ENCODE data around the gene DCAF6.

DCAF6 gene

DNA sequence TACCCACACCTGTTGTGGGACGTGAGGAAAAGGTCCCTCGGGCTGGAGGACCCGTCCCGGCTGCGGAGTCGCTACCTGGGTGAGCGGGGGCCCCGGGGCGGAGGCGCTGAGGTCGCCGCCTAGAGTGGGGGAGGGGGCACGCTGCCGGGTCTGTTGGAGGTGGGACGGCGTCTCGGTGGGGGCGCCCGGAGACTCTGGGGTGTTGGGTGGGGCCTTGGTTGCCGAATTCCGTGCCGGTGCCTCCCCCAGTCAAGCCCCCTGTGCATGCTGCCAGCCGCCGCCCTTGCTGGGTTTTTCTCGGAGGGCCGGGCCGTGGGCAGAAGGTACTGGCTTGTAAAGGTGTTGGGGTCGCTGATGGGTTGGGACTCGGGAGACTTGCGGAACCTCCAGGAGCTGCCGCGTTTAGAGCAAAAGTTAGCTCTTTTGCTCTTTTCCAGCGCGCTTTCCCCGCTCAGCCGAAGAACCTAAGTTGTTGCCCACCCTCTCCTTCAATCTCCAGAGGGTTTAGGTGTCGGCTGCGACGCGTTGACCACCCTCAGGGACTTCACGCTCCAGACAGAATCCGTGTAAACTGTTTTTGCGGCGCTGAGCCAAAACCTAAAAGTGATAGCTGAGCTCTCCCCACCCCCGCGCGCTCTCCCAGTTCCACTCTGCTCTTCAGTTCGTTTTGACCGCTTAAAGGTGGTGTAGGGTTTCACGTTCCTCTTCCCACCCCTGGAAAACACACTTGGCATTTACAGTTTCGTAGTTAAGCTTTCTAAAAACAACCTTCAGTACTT, 636 bp downstream of the DCAF6 start, which contains the start of gene MPC2:
MPC2 (minus strand) TSS at position 143 of the 779 bp plus-strand sequence. CDS start 1,231 bp downstream, outside the sequence.
- Histone ChIP-seq H3K9ac (ENCODE audit: insufficient read length) (peak within 1 kb of the TSS; percentile 95), H3K9me3 (ENCODE audit: low read depth, low read length) (no peaks in the 10 kb centered on the region), H3K36me3 (ENCODE audit: insufficient read depth, low read length) (no peaks in the 10 kb centered on the region), H3K27ac (peak within 1 kb of the TSS; percentile 96), H3K4me3 (peak within 1 kb of the TSS; percentile 87)
- TF ChIP-seq FOXP2 (optimal IDR thresholded peaks at IDR 0.05; ENCODE audit: control extremely low read depth, extremely low read length, insufficient read depth) (no peak), POLR2AphosphoS5 (IDR thresholded peaks at IDR 0.05; ENCODE audit: borderline replicate concordance, low read depth, low read length) (peak; percentile 54), EZH2 (IDR thresholded peaks at IDR 0.05) (no peak)
- DNase-seq (ENCODE audit: low read depth, low spot score), result no peak

DNA sequence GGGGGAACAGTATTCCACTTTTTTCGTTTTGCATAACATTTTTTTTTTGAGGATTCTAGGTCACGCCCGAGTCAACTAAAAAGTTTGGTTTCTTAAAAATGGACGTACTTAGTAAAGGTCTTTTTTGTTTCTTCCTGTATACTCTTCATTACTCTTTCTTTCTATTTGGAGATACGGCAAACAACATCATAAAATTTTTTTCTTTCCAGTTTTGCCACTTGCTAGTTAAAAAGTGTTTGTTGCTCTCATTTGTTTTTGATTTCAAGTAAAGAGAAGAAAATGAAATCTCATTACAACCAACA, 1.2 kb downstream of the DCAF6 start:
- Histone ChIP-seq H3K9ac (ENCODE audit: insufficient read length) (peak overlapping the region; percentile 95), H3K4me3 (peak overlapping the region; percentile 87)

DNA sequence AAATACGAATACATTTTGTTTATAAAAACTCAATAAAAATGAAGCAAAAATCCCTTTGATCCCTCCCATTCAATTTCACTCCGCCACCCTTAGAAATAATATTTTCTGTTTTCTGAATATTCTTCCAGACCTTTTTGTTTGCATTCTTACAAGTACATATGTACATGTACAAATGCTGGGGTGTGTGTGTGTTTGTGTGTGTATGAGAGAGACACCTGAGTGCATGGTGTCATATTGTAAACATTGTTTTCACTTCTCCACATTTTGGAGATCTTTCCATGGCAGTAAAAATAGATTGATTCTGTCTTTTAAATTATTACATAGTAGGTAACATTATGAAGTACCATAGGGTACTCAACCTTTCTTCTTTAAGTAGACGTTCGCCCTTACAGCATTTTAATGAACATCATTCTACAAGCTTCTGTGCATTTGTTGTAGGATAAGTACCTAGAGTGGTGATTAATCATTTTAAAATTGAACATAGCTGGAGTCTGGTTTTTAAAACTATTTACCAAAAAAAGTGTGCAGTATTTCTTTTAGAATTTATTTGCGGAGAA, 1.7 kb downstream of the DCAF6 start:
- peak overlapping the region; percentile 96 for H3K27ac ChIP-seq
- 0 out of 2 replicates have a peak, but pooled peaks cover 3% of the 10 kb centered on the region for H3K36me3 ChIP-seq (ENCODE audit: insufficient read depth, low read length)
- TF ChIP-seq POLR2AphosphoS5 (IDR thresholded peaks at IDR 0.05; ENCODE audit: borderline replicate concordance, low read depth, low read length), result no peak
- TF ChIP-seq EZH2 (IDR thresholded peaks at IDR 0.05), result no peak
- no peak for TF ChIP-seq FOXP2 (optimal IDR thresholded peaks at IDR 0.05; ENCODE audit: control extremely low read depth, extremely low read length, insufficient read depth)
- peak overlapping the region; percentile 87 for H3K4me3 ChIP-seq
- DNase-seq (ENCODE audit: low read depth, low spot score), result no peak
- H3K9ac ChIP-seq (ENCODE audit: insufficient read length), result peak overlapping the region; percentile 95
- H3K9me3 ChIP-seq (ENCODE audit: low read depth, low read length), result no peaks in the 10 kb centered on the region

More for the DNA sequence above, 1.2 kb downstream of the DCAF6 start:
- H3K36me3 ChIP-seq (ENCODE audit: insufficient read depth, low read length), result 0 out of 2 replicates have a peak, but pooled peaks cover 3% of the 10 kb centered on the region
- H3K9me3 ChIP-seq (ENCODE audit: low read depth, low read length), result no peaks in the 10 kb centered on the region
- no peak for TF ChIP-seq FOXP2 (optimal IDR thresholded peaks at IDR 0.05; ENCODE audit: control extremely low read depth, extremely low read length, insufficient read depth)
- no peak for TF ChIP-seq EZH2 (IDR thresholded peaks at IDR 0.05)
- no peak for TF ChIP-seq POLR2AphosphoS5 (IDR thresholded peaks at IDR 0.05; ENCODE audit: borderline replicate concordance, low read depth, low read length)
- no peak for DNase-seq (ENCODE audit: low read depth, low spot score)
- peak overlapping the region; percentile 96 for H3K27ac ChIP-seq

DNA sequence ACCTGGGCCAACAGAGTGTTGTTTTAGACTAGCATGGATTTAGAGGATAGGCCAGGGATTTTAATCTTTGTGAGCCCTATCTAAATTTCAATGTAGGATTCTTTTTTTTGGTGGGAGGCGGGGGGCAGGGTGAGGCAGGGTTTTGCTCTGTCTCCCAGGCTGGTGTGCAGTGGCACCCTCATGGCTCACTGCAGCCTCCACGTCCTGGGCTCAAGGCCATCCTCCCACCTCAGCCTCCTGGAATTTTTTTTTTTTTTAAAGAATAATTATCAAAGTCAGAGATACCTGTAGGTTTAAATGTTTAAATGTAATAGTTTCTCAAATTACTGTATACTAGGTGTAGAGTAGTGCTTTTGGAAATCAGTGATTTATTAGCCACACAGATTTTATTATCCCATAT, 3.8 kb downstream of the DCAF6 start:
- peaks cover 7% of the 10 kb centered on the region; the same call in 1 of the 2 replicates for H3K36me3 ChIP-seq (ENCODE audit: insufficient read depth, low read length)
- DNase-seq (ENCODE audit: low read depth, low spot score), result no peak
- TF ChIP-seq EZH2 (IDR thresholded peaks at IDR 0.05) (no peak), POLR2AphosphoS5 (IDR thresholded peaks at IDR 0.05; ENCODE audit: borderline replicate concordance, low read depth, low read length) (no peak), FOXP2 (optimal IDR thresholded peaks at IDR 0.05; ENCODE audit: control extremely low read depth, extremely low read length, insufficient read depth) (no peak)
- no peak overlapping the region for H3K9ac ChIP-seq (ENCODE audit: insufficient read length)
- no peak overlapping the region for H3K4me3 ChIP-seq
- H3K27ac ChIP-seq, result no peak overlapping the region
- H3K9me3 ChIP-seq (ENCODE audit: low read depth, low read length), result no peaks in the 10 kb centered on the region

DNA sequence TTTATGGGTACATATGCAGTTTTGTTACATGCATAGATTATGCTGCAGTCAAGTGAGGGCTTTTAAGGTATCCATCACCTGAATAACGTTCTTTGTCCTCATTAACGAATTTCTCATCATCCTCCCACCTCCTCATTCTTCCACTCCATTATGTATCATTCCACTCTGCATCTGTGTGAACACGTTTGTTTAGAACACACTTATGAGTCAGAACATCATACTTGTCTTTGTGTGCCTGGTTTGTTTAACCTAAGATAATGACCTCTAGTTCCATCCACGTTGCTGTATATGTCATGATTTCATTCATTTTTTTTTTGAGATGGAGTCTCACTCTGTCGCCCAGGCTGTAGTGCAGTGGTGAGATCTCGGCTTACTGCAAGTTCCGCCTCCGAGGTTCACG, 7.1 kb downstream of the DCAF6 start:
- Histone ChIP-seq H3K9me3 (ENCODE audit: low read depth, low read length) (no peaks in the 10 kb centered on the region), H3K4me3 (no peak overlapping the region), H3K9ac (ENCODE audit: insufficient read length) (no peak overlapping the region), H3K36me3 (ENCODE audit: insufficient read depth, low read length) (peaks cover 7% of the 10 kb centered on the region; the same call in 1 of the 2 replicates), H3K27ac (no peak overlapping the region)
- no peak for TF ChIP-seq FOXP2 (optimal IDR thresholded peaks at IDR 0.05; ENCODE audit: control extremely low read depth, extremely low read length, insufficient read depth)
- TF ChIP-seq EZH2 (IDR thresholded peaks at IDR 0.05), result no peak
- TF ChIP-seq POLR2AphosphoS5 (IDR thresholded peaks at IDR 0.05; ENCODE audit: borderline replicate concordance, low read depth, low read length), result no peak
- DNase-seq (ENCODE audit: low read depth, low spot score), result no peak

DNA sequence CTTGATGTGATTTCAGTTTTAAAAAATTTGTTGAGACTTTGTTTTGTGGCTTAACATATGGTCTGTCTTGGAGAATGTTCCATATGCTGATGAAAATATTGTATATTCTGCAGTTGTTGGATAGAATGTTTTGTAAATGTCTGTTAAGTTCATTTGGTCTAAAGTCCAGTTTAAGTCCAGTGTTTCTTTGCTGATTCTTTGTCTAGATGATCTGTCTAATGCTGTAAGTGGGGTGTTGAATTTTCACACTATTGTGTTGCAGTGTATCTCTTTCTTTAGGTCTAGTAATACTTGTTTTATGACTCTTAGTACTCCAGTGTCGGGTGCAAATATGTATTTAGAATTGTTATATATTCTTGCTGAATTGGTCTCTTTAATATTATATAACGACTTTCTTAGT, 11.2 kb downstream of the DCAF6 start:
- H3K9ac ChIP-seq (ENCODE audit: insufficient read length), result no peak overlapping the region
- H3K36me3 ChIP-seq (ENCODE audit: insufficient read depth, low read length), result peaks cover 5% of the 10 kb centered on the region
- no peak for DNase-seq (ENCODE audit: low read depth, low spot score)
- no peak overlapping the region for H3K4me3 ChIP-seq
- TF ChIP-seq EZH2 (IDR thresholded peaks at IDR 0.05), result no peak
- TF ChIP-seq FOXP2 (optimal IDR thresholded peaks at IDR 0.05; ENCODE audit: control extremely low read depth, extremely low read length, insufficient read depth), result no peak
- TF ChIP-seq POLR2AphosphoS5 (IDR thresholded peaks at IDR 0.05; ENCODE audit: borderline replicate concordance, low read depth, low read length), result no peak
- no peak overlapping the region for H3K27ac ChIP-seq
- H3K9me3 ChIP-seq (ENCODE audit: low read depth, low read length), result no peaks in the 10 kb centered on the region

DNA sequence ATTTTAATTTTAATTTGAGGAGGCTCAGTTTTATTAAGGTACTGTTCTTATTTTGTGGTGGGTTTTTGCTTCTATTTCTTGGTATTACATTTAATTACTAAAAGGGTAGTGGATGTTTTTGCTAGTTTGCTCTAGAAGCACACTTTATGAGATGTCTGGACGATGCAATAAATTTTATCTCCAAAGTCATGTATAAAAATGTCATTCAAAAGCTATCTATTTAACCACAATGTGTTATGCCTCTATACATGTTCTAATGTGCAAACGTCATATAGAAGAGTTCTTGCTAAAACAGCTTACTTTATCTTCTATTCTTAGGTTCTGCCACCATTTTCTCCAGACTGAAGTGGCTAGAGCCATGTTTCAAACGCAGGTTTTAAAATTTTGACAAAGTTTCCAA, 13.3 kb downstream of the DCAF6 start:
- no peak for TF ChIP-seq POLR2AphosphoS5 (IDR thresholded peaks at IDR 0.05; ENCODE audit: borderline replicate concordance, low read depth, low read length)
- no peak for TF ChIP-seq EZH2 (IDR thresholded peaks at IDR 0.05)
- no peak for TF ChIP-seq FOXP2 (optimal IDR thresholded peaks at IDR 0.05; ENCODE audit: control extremely low read depth, extremely low read length, insufficient read depth)
- Histone ChIP-seq H3K4me3 (no peak overlapping the region), H3K9me3 (ENCODE audit: low read depth, low read length) (no peaks in the 10 kb centered on the region), H3K9ac (ENCODE audit: insufficient read length) (no peak overlapping the region), H3K36me3 (ENCODE audit: insufficient read depth, low read length) (peaks cover 15% of the 10 kb centered on the region), H3K27ac (no peak overlapping the region)
- no peak for DNase-seq (ENCODE audit: low read depth, low spot score)

DNA sequence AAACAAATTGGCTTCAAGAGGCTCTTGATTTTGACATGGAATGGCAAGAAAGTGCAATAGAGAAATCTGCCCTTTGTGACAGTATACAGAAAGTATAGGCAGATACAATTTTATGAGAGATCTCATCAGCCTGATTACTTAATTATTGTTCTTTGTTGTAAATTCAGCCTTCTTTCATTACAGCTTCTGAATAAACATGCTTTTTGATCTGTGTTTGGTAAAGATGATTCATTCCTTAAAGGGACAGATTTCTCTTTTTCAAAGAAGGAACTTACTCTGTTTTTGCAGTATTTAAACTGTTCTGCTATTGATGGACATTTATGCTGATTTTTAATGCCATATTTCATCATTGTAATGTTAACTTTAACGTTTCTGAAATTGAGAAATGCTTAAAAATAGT, 14.1 kb downstream of the DCAF6 start:
- Histone ChIP-seq H3K4me3 (no peak overlapping the region), H3K9ac (ENCODE audit: insufficient read length) (no peak overlapping the region), H3K9me3 (ENCODE audit: low read depth, low read length) (no peaks in the 10 kb centered on the region), H3K27ac (no peak overlapping the region), H3K36me3 (ENCODE audit: insufficient read depth, low read length) (peaks cover 23% of the 10 kb centered on the region)
- TF ChIP-seq EZH2 (IDR thresholded peaks at IDR 0.05) (no peak), POLR2AphosphoS5 (IDR thresholded peaks at IDR 0.05; ENCODE audit: borderline replicate concordance, low read depth, low read length) (no peak), FOXP2 (optimal IDR thresholded peaks at IDR 0.05; ENCODE audit: control extremely low read depth, extremely low read length, insufficient read depth) (no peak)
- DNase-seq (ENCODE audit: low read depth, low spot score), result no peak

Data from SK-N-MC (cell line).